GM12891 (cell line): Measurements from ENCODE around the gene SMURF2.

ENCODE experiments used
- PAX5 ChIP-seq: IDR thresholded peaks from 2 replicates; pipeline ENCODE4 v1.6.1; 2011; ENCODE audit warnings: low read length, moderate library complexity, mild to moderate bottlenecking; ENCODE audit not compliant: insufficient read depth, severe bottlenecking
- POLR2A ChIP-seq: IDR thresholded peaks from 2 replicates; pipeline ENCODE4 v1.6.1; 2011; ENCODE audit warnings: low read depth, low read length, control low read depth
- POLR2AphosphoS5 ChIP-seq: IDR thresholded peaks from 2 replicates; pipeline ENCODE4 v1.6.1; 2011; ENCODE audit warnings: low read depth, low read length, control low read depth
- POU2F2 ChIP-seq: IDR thresholded peaks from 2 replicates; pipeline ENCODE4 v1.6.1; 2011; ENCODE audit warnings: low read depth, mild to moderate bottlenecking, control low read depth, low read length, moderate library complexity
- SPI1 ChIP-seq: IDR thresholded peaks from 2 replicates; pipeline ENCODE4 v1.6.1; 2011; ENCODE audit warnings: low read depth, low read length, control low read depth
- TAF1 ChIP-seq: IDR thresholded peaks from 2 replicates; pipeline ENCODE4 v1.6.1; 2011; ENCODE audit warnings: low read depth, low read length, control low read depth

- TF ChIP-seq TAF1, result no peak
- TF ChIP-seq POLR2A, result no peak
- no peak for TF ChIP-seq POLR2AphosphoS5
- TF ChIP-seq SPI1, result no peak
- TF ChIP-seq POU2F2, result no peak
- no peak for TF ChIP-seq PAX5
Measured at GRCh38 chr17:64618848-64619247, 43.3 kb downstream of the SMURF2 start.
